Measurements from ENCODE around the gene TMEM132E. TPM values are rescaled to one million over a fixed set of nuclear protein-coding genes. Genes with fewer than 3 reads are reported as not detected.

TMEM132E gene
- total RNA-seq, 1 donor from 2014 or later = 0.80 TPM

DNA sequence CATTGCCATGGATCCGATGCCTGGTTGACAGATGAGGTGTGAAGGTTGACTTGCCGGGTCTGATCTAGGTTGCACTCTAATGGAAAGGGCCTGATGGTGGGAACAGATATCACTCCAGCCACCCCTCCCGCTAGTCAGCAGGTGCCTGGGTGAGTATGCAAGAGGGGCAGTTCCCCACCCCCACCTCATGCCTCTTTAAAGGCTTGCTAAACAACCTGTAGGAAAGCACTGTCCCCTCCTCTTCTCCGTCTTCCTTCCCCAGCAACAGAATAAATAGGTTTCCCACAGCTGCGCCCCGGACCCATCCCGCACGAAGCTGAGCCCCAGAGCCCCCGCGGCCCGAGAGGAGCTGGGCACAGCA lies 746 bp upstream of the TMEM132E start:
- no peaks in the 10 kb centered on the region for H3K36me3 Mint-ChIP-seq
- peaks cover 4% of the 10 kb centered on the region for H3K9me3 Mint-ChIP-seq
- peaks cover 93% of the 10 kb centered on the region for H3K27me3 Mint-ChIP-seq (ENCODE audit: low read depth)
- DNase-seq (ENCODE audit: low spot score in 2 of 2, unreplicated experiment in 2 of 2) = no peak
- no peak overlapping the region for H3K27ac Mint-ChIP-seq
- peaks cover 26% of the 10 kb centered on the region for H3K4me1 Mint-ChIP-seq
- H3K4me3 Mint-ChIP-seq = peak overlapping the region; percentile 80
- TF ChIP-seq, protein P1, sequence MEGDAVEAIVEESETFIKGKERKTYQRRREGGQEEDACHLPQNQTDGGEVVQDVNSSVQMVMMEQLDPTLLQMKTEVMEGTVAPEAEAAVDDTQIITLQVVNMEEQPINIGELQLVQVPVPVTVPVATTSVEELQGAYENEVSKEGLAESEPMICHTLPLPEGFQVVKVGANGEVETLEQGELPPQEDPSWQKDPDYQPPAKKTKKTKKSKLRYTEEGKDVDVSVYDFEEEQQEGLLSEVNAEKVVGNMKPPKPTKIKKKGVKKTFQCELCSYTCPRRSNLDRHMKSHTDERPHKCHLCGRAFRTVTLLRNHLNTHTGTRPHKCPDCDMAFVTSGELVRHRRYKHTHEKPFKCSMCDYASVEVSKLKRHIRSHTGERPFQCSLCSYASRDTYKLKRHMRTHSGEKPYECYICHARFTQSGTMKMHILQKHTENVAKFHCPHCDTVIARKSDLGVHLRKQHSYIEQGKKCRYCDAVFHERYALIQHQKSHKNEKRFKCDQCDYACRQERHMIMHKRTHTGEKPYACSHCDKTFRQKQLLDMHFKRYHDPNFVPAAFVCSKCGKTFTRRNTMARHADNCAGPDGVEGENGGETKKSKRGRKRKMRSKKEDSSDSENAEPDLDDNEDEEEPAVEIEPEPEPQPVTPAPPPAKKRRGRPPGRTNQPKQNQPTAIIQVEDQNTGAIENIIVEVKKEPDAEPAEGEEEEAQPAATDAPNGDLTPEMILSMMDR (IDR thresholded peaks at IDR 0.05; ENCODE audit: unreplicated experiment) = no peak

DNA sequence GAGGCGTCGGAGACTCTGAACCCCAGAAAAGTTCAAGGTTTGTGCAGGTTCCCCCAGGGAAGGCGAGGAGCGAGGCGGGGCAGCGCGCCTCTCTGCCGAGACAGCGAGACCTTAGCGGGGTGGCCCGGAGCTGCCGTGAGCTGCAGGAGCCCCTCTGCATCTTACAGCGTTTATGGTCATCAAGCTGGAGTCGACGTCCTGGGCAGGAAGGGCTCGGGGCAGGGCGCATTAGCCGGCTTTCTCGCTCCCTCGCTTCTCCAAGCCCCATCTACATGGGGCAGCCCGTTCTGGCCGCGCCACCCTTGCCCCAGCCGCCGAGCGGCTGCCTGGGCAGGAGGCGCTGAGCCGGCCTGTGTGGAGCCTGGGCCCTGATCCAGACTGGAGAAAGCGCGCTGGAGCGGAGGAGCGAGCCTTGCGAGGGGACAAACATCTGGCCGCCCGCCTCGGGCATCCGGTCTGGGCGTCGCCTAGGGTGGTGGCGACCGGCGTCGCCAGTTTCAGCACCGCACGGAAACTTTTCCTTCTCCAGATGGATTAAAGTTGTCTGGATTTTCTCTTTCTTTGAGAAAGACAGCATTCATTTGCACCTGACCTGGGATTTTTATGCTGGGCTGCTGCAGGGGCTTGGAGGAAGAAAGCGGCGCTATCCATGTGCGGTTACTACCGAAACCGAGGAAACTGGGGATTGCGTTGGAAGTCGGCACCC lies 750 bp downstream of the TMEM132E start:
- Mint-ChIP-seq H3K27me3 (ENCODE audit: low read depth) (peaks cover 93% of the 10 kb centered on the region), H3K27ac (no peak overlapping the region), H3K4me1 (peaks cover 27% of the 10 kb centered on the region), H3K9me3 (peaks cover under 1% of the 10 kb centered on the region), H3K4me3 (peak overlapping the region; percentile 55), H3K36me3 (no peaks in the 10 kb centered on the region)
- DNase-seq (ENCODE audit: low spot score in 2 of 2, unreplicated experiment in 2 of 2) = peak in 1 of 2 experiments; percentile 52
- TF ChIP-seq, protein P1 (IDR thresholded peaks at IDR 0.05; ENCODE audit: unreplicated experiment) = no peak

DNA sequence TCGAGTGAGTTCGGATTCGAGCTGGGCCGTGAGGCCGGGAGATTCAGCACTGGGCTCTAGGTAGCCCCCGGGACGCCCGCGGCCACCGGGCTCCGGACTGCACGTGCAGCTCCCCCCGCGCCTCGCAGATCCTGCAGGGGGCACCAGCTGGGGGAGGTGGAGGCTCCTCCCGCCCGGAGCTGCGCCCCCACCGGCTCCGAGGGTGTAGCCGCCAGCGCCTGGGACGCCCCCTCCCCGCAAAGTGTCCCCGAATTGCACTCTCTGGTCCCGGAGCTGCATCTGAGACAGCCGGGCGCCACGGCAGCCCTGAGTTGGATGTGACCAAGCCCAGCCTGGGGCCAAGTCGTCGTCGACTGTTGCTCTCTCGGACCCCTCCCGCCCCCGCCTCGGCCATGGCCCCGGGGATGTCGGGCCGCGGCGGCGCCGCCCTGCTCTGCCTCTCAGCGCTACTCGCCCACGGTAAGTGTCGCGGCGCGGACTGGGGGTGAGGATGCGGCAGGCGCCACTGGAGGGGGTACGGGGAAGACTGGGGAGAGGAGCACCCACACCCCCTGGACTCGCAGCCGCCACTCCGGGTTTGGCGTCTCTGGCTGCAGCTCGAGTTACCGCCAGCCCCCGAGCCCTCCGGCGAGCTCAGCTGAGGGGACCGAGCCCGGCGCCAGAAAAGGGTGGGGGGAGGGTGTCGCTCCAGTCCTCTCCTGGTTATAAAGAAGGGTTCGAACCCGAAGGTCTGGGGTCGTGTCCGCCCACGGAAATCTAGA lies 1.5 kb downstream of the TMEM132E start:
- no peak overlapping the region for H3K27ac Mint-ChIP-seq
- peaks cover 93% of the 10 kb centered on the region for H3K27me3 Mint-ChIP-seq (ENCODE audit: low read depth)
- DNase-seq (ENCODE audit: low spot score in 2 of 2, unreplicated experiment in 2 of 2) = no peak
- no peaks in the 10 kb centered on the region for H3K9me3 Mint-ChIP-seq
- TF ChIP-seq, protein P1 (IDR thresholded peaks at IDR 0.05; ENCODE audit: unreplicated experiment) = no peak
- H3K4me1 Mint-ChIP-seq = peaks cover 28% of the 10 kb centered on the region
- peak overlapping the region; percentile 55 for H3K4me3 Mint-ChIP-seq
- H3K36me3 Mint-ChIP-seq = no peaks in the 10 kb centered on the region

DNA sequence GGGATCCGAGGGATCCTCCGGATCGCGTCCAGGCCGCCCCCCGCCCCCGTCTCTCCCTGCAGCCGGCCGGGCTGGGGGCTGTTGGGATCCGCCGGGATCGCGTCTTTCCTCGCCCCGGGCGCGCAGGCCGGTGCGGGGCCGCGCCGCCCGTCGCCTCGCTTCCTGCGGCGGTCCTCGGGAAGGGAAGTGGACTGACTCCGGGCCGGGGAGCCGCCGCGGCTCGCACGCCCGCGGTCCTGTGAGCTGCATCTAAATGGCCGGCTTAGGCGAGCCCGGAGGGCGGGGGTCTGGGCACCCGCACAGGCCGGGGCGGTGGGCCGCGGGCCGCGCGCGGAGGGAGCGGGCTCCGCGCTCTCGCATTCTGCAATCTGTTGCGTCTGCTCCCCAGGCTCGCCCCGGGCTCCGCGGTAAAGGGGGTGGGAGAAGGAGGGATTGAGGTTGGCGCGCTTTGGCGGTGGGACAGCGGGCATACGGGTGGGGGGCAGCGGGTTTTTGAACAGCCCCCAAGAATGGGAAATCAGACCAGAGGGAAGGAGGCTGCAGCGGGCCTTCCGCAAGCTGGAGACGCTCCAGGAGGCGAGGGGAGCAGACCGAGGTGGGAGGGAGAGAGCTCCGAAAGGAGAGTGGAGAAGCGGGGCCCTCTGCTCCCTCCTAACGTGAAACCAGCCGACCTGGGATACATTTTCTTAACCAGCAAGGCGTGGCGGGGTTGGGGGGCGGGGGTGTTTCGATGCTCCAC lies 2.2 kb downstream of the TMEM132E start:
- peak overlapping the region; percentile 63 for H3K4me3 Mint-ChIP-seq
- no peaks in the 10 kb centered on the region for H3K9me3 Mint-ChIP-seq
- peaks cover 93% of the 10 kb centered on the region for H3K27me3 Mint-ChIP-seq (ENCODE audit: low read depth)
- H3K4me1 Mint-ChIP-seq = peaks cover 28% of the 10 kb centered on the region
- no peak overlapping the region for H3K27ac Mint-ChIP-seq
- H3K36me3 Mint-ChIP-seq = no peaks in the 10 kb centered on the region
- TF ChIP-seq, protein P1 (IDR thresholded peaks at IDR 0.05; ENCODE audit: unreplicated experiment) = no peak
- DNase-seq (ENCODE audit: low spot score in 2 of 2, unreplicated experiment in 2 of 2) = no peak

DNA sequence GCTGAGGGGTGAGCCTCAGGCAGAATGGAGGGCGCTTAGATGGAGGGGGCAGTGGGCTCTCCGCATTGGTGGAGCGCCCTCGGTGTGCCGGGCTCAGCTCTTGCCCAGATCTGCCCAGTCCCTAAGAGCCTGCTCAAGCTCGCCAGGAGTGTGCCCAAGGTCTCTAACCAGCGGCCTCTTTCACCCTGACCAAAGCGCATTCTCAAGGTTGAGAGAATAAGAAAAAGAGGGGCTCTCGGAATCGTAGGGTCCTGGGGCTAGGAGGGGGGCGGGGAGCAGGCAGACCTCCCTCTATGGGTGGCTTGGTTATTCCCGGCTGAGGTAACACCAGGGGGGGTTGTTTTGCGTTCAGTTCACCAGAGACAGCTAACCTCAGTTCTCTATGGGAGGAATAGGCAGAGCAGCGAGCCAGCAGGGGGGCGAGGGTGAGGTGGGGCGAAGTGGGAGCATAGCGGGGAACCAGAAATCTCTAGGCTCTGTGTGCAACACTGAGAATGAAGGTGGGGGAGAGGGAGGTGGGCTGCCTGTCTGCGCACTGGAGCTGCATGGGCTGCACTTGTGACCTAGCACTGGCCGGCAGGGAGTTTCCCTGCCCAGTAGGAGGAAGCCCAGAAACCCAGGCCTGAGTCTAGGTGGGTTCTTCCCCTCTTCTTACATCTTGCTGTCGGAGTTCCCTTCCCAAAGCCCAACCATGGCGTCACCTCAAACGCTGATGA lies 3.0 kb downstream of the TMEM132E start:
- DNase-seq (ENCODE audit: low spot score in 2 of 2, unreplicated experiment in 2 of 2) = no peak
- no peaks in the 10 kb centered on the region for H3K36me3 Mint-ChIP-seq
- H3K27ac Mint-ChIP-seq = no peak overlapping the region
- H3K27me3 Mint-ChIP-seq (ENCODE audit: low read depth) = peaks cover 91% of the 10 kb centered on the region
- peak overlapping the region; percentile 63 for H3K4me3 Mint-ChIP-seq
- H3K9me3 Mint-ChIP-seq = no peaks in the 10 kb centered on the region
- peaks cover 28% of the 10 kb centered on the region for H3K4me1 Mint-ChIP-seq
- TF ChIP-seq, protein P1 (IDR thresholded peaks at IDR 0.05; ENCODE audit: unreplicated experiment) = no peak
